ENCODE measurements around the gene ETV3.

ETV3 gene

DNA sequence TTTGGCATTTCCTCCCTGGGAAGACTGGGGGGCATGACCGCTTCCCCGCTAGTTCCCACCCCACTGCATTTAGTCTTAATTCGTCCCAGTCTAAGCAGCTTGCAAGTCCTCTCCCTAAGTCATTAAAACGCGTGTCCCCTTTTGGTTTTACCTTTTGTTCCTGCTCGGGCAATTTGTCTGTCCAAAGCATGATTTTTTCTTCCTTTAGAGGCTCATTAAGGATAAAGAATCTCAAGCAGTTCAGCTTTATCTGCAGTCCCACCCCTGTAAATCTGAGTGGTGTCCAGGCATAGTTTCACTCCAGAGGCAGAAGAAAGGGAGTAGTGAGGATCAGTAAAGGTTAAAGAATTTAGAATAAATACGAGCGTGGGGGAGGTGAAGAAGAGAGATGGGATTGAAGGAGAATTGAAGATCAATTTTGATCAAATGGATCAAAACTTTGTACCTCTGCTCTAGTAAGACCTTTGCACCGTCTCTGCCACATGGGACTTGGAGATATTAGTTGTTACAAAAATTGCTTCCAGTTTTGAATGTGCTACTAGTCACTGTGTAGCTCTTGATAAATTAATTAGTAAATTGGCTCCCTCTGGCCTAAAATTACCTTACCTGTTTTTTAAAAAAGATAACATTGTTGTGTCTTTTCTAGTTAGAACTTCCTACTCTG, 989 bp upstream of the ETV3 start:
- DNase-seq (ENCODE audit: low read depth in 2 of 2): no peak

- DNase-seq (ENCODE audit: low read depth in 2 of 2): no peak
Observed at GRCh38 chr1:157137408-157138219, 581 bp downstream of the ETV3 start.

GRCh38 chr1:157137046-157137407, 1.2 kb downstream of the ETV3 start:
- no peak for DNase-seq (ENCODE audit: low read depth in 2 of 2)

DNA sequence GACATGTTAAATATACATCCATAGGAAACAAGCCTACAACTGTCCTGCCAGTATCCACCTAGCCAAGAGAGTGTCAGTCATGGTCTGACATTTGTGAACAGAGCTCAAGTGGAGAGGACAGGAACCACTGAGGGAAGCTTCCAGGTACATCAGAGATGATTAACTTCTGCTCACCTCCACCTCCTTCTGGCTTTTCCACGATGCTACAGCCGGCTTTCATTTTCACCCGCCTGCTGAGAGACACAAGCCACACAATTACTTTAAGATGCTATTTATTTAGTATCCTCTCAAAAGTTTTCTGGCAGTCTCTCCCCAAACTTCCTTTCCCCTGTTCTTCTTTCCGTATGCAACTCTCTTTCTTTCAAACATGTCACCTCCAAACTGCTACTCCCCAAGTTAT, 2.1 kb downstream of the ETV3 start:
- DNase-seq (ENCODE audit: low read depth in 2 of 2): no peak

GRCh38 chr1:157135646-157136045, 2.5 kb downstream of the ETV3 start:
- DNase-seq (ENCODE audit: low read depth in 2 of 2): no peak

DNA sequence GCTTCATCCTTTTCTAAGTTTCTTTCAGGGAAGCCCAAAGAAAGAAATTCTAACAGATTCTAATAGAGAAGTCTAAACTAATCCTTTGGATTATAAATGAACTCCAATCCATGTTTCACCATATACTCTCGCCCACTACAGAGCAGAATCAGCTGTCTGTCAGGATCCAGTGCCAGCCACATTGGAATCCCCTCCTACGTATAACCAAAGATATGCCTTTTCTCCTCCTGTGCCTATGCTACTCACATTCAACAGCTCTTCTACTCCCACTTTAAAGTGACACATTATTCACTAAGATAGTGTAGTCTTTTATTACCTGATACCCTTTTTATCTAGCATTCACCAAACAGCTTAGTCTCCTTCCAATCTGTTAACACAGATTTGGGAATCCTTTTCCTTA, 3.1 kb downstream of the ETV3 start:
- DNase-seq (ENCODE audit: low read depth in 2 of 2): no peak

DNA sequence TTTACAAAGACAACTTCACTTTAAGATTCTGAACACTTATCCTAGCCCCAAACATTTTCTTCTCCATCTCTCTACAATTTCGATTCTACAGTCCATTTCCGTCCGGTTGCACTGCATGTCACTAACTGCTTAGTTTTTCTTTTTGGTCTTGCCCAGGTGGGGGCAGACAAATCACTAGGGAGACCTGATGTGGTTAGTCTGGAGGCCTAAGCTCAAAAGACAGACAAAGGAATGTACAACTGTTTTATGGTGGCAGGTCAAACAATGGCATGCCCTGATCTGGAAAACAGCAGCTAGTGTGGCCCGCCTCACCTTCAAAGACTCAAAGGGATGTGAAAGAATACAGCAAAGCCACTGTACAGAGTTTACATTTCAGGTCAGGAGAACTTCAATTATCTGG, 3.8 kb downstream of the ETV3 start:
- no peak for DNase-seq (ENCODE audit: low read depth in 2 of 2)

- no peak for DNase-seq (ENCODE audit: low read depth in 2 of 2)
Observed at GRCh38 chr1:157133426-157133825, 4.8 kb downstream of the ETV3 start.

DNA sequence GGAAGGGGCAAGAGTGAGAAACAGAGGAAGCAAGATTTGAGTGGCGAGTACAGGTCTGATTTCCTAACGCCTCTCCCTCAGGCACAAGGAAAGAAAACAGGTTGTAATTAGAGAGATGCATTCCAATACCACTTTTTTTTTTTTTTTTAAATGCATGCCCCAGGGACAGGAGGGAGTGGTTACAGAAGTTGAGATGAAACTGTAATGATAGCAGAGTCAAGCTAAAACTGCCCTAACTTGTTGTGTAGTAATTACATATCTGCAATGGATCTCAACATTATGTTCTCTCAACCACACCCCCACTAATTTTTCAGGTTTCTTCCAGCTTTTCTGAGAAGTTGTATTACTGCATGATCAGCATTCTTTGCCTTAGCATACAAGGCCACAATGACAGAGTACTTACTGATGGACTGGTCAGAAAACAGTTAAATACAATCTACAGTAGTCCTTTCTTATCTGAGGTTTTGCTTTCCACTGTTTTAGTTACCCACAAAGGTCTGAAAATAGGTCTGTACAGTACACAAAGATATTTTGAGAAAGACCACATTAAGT, 5.5 kb downstream of the ETV3 start:
- DNase-seq (ENCODE audit: low read depth in 2 of 2): no peak

GRCh38 chr1:157132111-157132510, 6.1 kb downstream of the ETV3 start:
- DNase-seq (ENCODE audit: low read depth in 2 of 2): no peak

- no peak for DNase-seq (ENCODE audit: low read depth in 2 of 2)
Observed at GRCh38 chr1:157131281-157131680, 6.9 kb downstream of the ETV3 start.

- no peak for DNase-seq (ENCODE audit: low read depth in 2 of 2)
Observed at GRCh38 chr1:157124855-157125254, 13.3 kb downstream of the ETV3 start.

- no peak for DNase-seq (ENCODE audit: low read depth in 2 of 2)
Observed at GRCh38 chr1:157119448-157119847, 18.7 kb downstream of the ETV3 start.

GRCh38 chr1:157119008-157119407, 19.2 kb downstream of the ETV3 start:
- no peak for DNase-seq (ENCODE audit: low read depth in 2 of 2)

DNA sequence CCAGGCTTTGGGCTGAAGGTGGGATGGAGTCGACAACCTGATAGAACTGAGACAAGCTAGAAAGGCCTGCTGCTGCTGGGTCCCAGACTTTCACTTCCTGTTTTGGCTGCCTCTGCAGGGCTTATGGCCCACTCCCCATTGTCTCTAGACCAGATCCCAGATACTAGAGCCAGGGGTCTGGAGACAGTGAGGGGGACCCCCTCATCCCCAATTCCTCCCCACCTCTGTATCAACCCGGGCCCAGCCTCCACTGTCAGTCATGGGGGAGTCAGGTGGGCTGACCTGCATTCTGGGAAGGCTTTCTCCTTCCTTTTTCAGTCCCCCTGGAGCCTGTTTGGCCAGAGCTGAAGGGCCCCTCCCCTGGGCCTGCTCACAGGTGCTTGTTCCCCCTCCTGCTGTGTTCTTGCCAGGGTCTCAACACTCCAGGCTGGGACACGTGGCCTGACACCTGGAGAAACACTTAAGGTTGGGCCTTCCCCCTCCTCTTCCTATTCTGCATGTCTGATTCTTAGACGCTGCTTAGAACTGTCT, 20.6 kb downstream of the ETV3 start:
- no peak for DNase-seq (ENCODE audit: low read depth in 2 of 2)

DNA sequence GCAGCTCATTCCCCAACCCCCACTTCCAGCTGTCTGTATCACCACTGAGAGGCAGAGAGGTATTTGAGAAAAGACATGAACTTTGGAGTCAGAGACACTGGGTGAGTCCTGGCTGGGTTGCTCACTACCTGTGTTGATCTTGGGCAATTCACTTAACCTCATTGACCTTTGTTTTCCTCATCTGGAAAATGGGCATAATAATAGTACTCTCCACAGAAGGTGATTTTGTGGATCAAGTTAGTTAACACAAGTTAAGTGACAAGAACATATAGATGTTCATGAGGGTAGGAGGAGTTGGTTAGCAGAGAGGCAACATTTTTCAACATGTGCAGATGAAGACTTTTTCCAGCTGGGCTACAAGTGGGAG, 21.5 kb downstream of the ETV3 start:
- no peak for DNase-seq (ENCODE audit: low read depth in 2 of 2)

GRCh38 chr1:157115851-157116736, 22.1 kb downstream of the ETV3 start:
- DNase-seq (ENCODE audit: low read depth in 2 of 2): no peak

DNA sequence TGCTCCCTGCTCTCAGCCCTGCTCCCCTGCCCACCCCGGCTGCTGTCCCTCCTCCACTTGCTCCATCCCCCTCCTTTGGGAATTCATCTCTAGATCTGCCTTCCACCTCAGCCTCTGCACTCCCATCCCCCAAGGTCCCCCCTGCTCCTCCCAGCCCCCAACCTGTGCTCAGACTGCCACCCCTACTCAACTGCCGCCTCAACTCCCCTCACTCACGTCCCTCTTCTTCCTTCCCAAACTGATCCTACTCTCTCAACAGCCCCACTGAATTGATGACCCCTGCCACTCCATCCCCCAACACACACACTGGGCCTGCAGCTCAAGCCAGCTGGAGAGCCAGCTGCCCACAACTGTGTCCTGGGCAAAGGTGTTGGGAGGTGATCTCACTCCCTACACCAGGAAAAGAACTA, 22.8 kb downstream of the ETV3 start:
- DNase-seq (ENCODE audit: low read depth in 2 of 2): no peak

- no peak for DNase-seq (ENCODE audit: low read depth in 2 of 2)
Observed at GRCh38 chr1:157114183-157115121, 23.7 kb downstream of the ETV3 start.

- DNase-seq (ENCODE audit: low read depth in 2 of 2): no peak
Observed at GRCh38 chr1:157113631-157114030, 24.6 kb downstream of the ETV3 start.

DNA sequence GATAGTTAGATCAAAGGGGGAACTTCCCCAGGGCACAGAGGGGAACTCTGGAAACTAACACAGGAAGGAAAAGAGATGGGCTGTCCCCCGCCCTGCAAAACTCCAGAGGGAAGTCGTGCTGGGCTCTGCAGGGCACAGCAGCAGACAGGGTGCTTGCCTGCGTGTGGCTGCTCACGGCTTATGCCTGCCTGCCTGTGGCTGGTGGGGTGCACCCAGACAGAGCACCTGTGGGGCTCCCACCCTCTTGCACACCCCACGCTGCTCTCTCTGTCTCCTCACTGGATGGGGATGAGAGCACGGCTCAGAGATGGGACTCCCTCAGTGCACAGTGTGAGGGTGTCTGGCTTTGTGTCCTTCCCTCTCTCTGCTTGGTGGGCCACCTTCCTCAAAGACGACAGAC, 25.1 kb downstream of the ETV3 start:
- DNase-seq (ENCODE audit: low read depth in 2 of 2): no peak
